HG03460 (cell line): ENCODE measurements around the gene GALNS.
A peak's percentile ranks its signal among the peaks of the same experiment; 100 is the strongest.
"Not testable (repeated sequence)": the region's sequence is repeated elsewhere in the genome, so short reads cannot be mapped to it uniquely, and the experiment has no call there.

ENCODE experiments used
- ATAC-seq: cut with Tn5 transposase; IDR thresholded peaks from one replicate; pipeline ENCODE4 v1.9.1; 2021; ENCODE audit not compliant: unreplicated experiment

Gene GALNS

GRCh38 chr16:88856828-88857727 is at the start of gene GALNS, which contains the start of gene TRAPPC2L:
TSS of gene GALNS (minus strand) at chr16:88856947. CDS start at chr16:88856877, 70 bp downstream.
TSS of gene TRAPPC2L (plus strand) at chr16:88857127. CDS start at chr16:88857151, 24 bp downstream.
- ATAC-seq: peak; percentile 70

GRCh38 chr16:88906020-88906419 is 49.3 kb upstream of the GALNS start:
- no peak for ATAC-seq

GRCh38 chr16:88905563-88905962 is 48.8 kb upstream of the GALNS start:
- no peak for ATAC-seq

- ATAC-seq: no peak
Measured at GRCh38 chr16:88904676-88905365, 48.1 kb upstream of the GALNS start.

GRCh38 chr16:88903267-88903666 is 46.5 kb upstream of the GALNS start:
- no peak for ATAC-seq

GRCh38 chr16:88902744-88903143 is 46.0 kb upstream of the GALNS start:
- no peak for ATAC-seq

- no peak for ATAC-seq
Measured at GRCh38 chr16:88901718-88902337, 45.1 kb upstream of the GALNS start.

GRCh38 chr16:88900662-88901052 is 43.9 kb upstream of the GALNS start:
- ATAC-seq: no peak

- no peak for ATAC-seq
Measured at GRCh38 chr16:88899901-88900661, 43.3 kb upstream of the GALNS start.

- ATAC-seq: no peak
Measured at GRCh38 chr16:88897696-88898425, 41.1 kb upstream of the GALNS start.

GRCh38 chr16:88896238-88897070 is 39.7 kb upstream of the GALNS start:
- ATAC-seq: no peak

GRCh38 chr16:88895335-88895734 is 38.6 kb upstream of the GALNS start:
- no peak for ATAC-seq

GRCh38 chr16:88894681-88895300 is 38.0 kb upstream of the GALNS start:
- no peak for ATAC-seq

GRCh38 chr16:88894266-88894665 is 37.5 kb upstream of the GALNS start:
- not testable (repeated sequence) for ATAC-seq

- ATAC-seq: no peak
Measured at GRCh38 chr16:88893127-88893968, 36.6 kb upstream of the GALNS start.

- no peak for ATAC-seq
Measured at GRCh38 chr16:88892065-88892464, 35.3 kb upstream of the GALNS start.

GRCh38 chr16:88891083-88891482 is 34.3 kb upstream of the GALNS start:
- no peak for ATAC-seq
